ENCODE measurements around the gene RAB40C. TPM values are rescaled to one million over a fixed set of nuclear protein-coding genes. Genes with fewer than 3 reads are reported as not detected.

The RAB40C gene
- total and polyA plus RNA-seq, 2 donors (not counting 1 experiment from before 2014, with no cell fraction given), result 12.7 to 26.9 TPM

DNA sequence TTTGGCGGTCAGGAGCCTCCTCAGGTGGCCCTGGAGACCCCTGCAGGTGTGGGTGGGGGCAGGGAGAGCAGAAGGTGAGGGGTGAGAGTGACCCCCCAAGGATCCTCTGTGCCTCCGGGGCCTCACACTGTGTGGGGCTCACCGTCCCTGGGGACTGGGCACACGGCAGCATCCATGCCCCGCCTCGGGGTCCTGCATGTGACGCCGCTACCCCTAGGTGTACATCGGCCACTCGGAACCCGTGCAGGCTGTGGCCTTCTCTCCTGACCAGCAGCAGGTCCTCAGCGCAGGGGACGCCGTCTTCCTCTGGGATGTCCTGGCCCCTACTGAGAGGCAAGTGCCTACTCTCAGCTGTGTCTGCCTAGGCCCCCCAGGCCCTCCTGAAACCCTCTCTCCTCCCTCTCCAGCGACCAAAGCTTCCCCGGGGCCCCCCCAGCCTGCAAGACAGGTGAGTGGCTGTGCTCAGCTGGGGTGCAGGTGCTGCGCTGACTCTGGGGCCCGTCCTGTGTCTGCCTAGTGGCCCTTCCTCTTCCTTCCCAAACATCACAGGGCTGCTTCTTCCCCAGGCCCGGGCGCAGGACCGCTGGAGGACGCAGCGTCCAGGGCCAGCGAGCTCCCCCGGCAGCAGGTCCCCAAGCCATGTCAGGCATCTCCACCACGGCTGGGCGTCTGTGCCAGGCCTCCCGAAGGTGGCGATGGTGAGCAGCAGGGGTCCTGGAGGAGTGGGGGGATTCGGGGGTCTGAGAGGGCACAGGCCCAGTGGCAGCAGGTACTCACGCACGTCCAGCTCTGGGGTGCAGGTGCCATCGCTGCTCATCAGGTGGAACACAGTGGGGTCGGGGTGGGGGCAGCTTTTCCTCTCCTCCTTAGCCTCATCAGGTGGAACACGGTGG lies 69.1 kb downstream of the RAB40C start:
- H3K27me3 ChIP-seq (replicated peaks in 1 of 4; ENCODE audit: control extremely low read depth in 1 of 4, control insufficient read depth in 3 of 4, insufficient read depth in 4 of 4, low read length in 3 of 4), result no peaks in the 10 kb centered on the region
- DNase-seq (no peak), ATAC-seq (ENCODE audit: low read depth) (no peak)
- H3K9ac ChIP-seq (ENCODE audit: low read length), result no peak overlapping the region
- no peaks in the 10 kb centered on the region for H3K36me3 ChIP-seq (replicated peaks in 1 of 2; ENCODE audit: control extremely low read depth in 1 of 2, control insufficient read depth in 1 of 2, extremely low read depth in 1 of 2, insufficient read depth in 2 of 2, low read length in 1 of 2)
- intact Hi-C loops (cut with micrococcal nuclease), result no loop called here
- Mint-ChIP-seq H3K27me3 (no peaks in the 10 kb centered on the region), H3K4me3 (no peak overlapping the region), H3K27ac (no peak overlapping the region), H3K4me1 (peaks cover 10% of the 10 kb centered on the region), H3K9me3 (ENCODE audit: insufficient read depth) (no peaks in the 10 kb centered on the region)
- no peak overlapping the region for H3K27ac ChIP-seq (ENCODE audit: low read length in 2 of 2)
- peaks cover 10 to 17% of the 10 kb centered on the region in 2 donors for H3K4me1 ChIP-seq (ENCODE audit: control insufficient read depth in 2 of 2, insufficient read depth in 2 of 2, low read length in 2 of 2)
- ChIA-PET CTCF (no interaction called here), POLR2A (no interaction called here)
- H3K4me2 ChIP-seq (replicated peaks; ENCODE audit: low read depth, low read length, poor library complexity, severe bottlenecking), result no peak overlapping the region
- TF ChIP-seq CTCF (IDR thresholded peaks at IDR 0.05) (no peak), EZH2 (IDR thresholded peaks at IDR 0.05; ENCODE audit: borderline replicate concordance, insufficient read depth, low read depth, low read length, poor library complexity, severe bottlenecking) (no peak)
- H4K20me1 ChIP-seq (ENCODE audit: control insufficient read depth, insufficient read depth, low read length, poor library complexity, severe bottlenecking), result no peaks in the 10 kb centered on the region
- H3K9me3 ChIP-seq (ENCODE audit: control extremely low read depth in 1 of 3, control insufficient read depth in 2 of 3, insufficient read depth in 1 of 3, low read length in 2 of 3), result no peaks in the 10 kb centered on the region
- H3K4me3 ChIP-seq (ENCODE audit: control extremely low read depth in 1 of 5, extremely low read depth in 1 of 5, insufficient read depth in 1 of 5, low read depth in 2 of 5, low read length in 4 of 5), result no peak overlapping the region
- no peaks in the 10 kb centered on the region for H3K79me2 ChIP-seq (ENCODE audit: control insufficient read depth, insufficient read depth, low read length)
- WGBS (ENCODE audit: insufficient coverage), result 95% methylated on average over 35 of the region's 35 CpGs
- H2AFZ ChIP-seq (ENCODE audit: insufficient read depth, low read depth, low read length, poor library complexity, severe bottlenecking), result no peak overlapping the region

DNA sequence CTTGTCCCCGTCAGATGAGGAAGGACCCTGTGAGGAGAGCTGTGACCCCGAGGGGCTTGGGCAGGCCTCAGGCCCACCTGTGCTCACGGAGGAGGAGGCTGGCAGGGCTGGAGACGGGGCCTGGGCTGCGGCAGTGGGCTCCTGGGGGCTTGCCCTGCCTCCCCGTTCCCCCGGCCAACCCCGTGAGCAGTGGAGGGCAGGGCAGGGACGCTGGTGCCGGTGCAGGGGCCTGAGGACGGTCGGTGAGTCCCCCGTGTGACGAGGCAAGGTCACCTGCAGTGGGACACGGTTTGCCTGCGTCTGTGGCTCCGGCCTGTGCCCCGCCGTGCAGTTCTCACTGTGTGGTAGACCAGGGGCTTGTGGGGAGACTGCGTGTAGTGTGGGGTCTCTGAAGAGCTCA lies 69.8 kb downstream of the RAB40C start:
- Histone ChIP-seq H3K27me3 (replicated peaks in 1 of 4; ENCODE audit: control extremely low read depth in 1 of 4, control insufficient read depth in 3 of 4, insufficient read depth in 4 of 4, low read length in 3 of 4) (no peaks in the 10 kb centered on the region), H3K9me3 (ENCODE audit: control extremely low read depth in 1 of 3, control insufficient read depth in 2 of 3, insufficient read depth in 1 of 3, low read length in 2 of 3) (no peaks in the 10 kb centered on the region), H3K9ac (ENCODE audit: low read length) (no peak overlapping the region), H3K4me3 (ENCODE audit: control extremely low read depth in 1 of 5, extremely low read depth in 1 of 5, insufficient read depth in 1 of 5, low read depth in 2 of 5, low read length in 4 of 5) (no peak overlapping the region), H3K27ac (ENCODE audit: low read length in 2 of 2) (no peak overlapping the region), H3K4me1 (ENCODE audit: control insufficient read depth in 2 of 2, insufficient read depth in 2 of 2, low read length in 2 of 2) (peaks cover 10 to 17% of the 10 kb centered on the region in 2 donors), H3K4me2 (replicated peaks; ENCODE audit: low read depth, low read length, poor library complexity, severe bottlenecking) (no peak overlapping the region), H2AFZ (ENCODE audit: insufficient read depth, low read depth, low read length, poor library complexity, severe bottlenecking) (no peak overlapping the region), H3K79me2 (ENCODE audit: control insufficient read depth, insufficient read depth, low read length) (no peaks in the 10 kb centered on the region), H4K20me1 (ENCODE audit: control insufficient read depth, insufficient read depth, low read length, poor library complexity, severe bottlenecking) (no peaks in the 10 kb centered on the region), H3K36me3 (replicated peaks in 1 of 2; ENCODE audit: control extremely low read depth in 1 of 2, control insufficient read depth in 1 of 2, extremely low read depth in 1 of 2, insufficient read depth in 2 of 2, low read length in 1 of 2) (no peaks in the 10 kb centered on the region)
- H3K9me3 Mint-ChIP-seq (ENCODE audit: insufficient read depth), result no peaks in the 10 kb centered on the region
- intact Hi-C loops (cut with micrococcal nuclease), result loop anchor here (1.0 to 2.0 kb wide), 4 partner anchors 10 to 80 kb away; partner anchors contain the start of genes JMJD8 and WDR90
- DNase-seq, result no peak
- ATAC-seq (ENCODE audit: low read depth), result no peak
- no peak overlapping the region for H3K4me3 Mint-ChIP-seq
- TF ChIP-seq EZH2 (IDR thresholded peaks at IDR 0.05; ENCODE audit: borderline replicate concordance, insufficient read depth, low read depth, low read length, poor library complexity, severe bottlenecking), result no peak
- no peak for TF ChIP-seq CTCF (IDR thresholded peaks at IDR 0.05)
- H3K27me3 Mint-ChIP-seq, result no peaks in the 10 kb centered on the region
- WGBS (ENCODE audit: insufficient coverage), result 90% methylated on average over 19 of the region's 20 CpGs
- no peak overlapping the region for H3K27ac Mint-ChIP-seq
- ChIA-PET CTCF (interaction anchor here (0.7 to 1.4 kb wide), 2 partner anchors 23 to 80 kb away, joined by 4 to 6 read pairs; partner anchors contain the start of gene METTL26), POLR2A (interaction anchor here (1.7 kb wide), 1 partner anchor 10 kb away, joined by 6 read pairs; the partner anchor contains the start of gene WDR90)
- peaks cover 10% of the 10 kb centered on the region for H3K4me1 Mint-ChIP-seq

All from B cell (primary cell).